Measurements from ENCODE around the gene AZGP1. TPM values are rescaled to one million over a fixed set of nuclear protein-coding genes. Genes with fewer than 3 reads are reported as not detected.

Gene AZGP1
- total and polyA plus RNA-seq, 2 of the 13 experiments (the other 11 are each of a cell fraction or from before 2014, with no cell fraction given): 93.8 to 229 TPM

DNA sequence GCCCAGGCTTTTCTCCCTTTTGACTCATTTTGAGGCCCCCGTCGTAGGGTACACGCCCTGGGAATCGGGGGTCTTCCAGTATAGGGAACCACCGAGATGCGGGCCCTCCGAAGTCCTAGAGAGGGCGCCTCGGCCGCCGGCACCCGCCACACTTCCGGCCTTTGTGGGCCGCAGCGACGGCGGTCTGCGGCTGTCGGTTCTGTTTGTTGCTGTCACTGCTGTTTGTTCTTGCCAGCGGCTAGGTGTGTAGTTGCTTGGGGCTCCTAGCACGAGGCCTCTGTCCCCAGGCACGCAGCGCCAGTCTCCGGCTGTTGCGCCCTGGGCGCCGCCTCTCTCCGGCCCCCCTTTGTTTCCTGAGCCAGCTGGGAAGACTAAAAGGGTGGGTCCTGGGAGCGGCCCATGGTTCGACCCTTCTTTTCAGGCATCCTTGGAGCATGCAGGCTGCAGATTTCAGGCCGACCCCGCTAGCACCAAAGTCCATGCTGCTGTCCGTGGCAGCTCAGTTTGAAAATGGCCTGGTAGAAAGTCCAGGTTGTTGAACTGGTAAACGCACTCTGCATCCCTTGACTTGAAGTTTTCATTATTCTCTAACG is 21.8 kb upstream of the AZGP1 start (continued):
- 0 out of 2 replicates have a peak, but pooled peaks have one; percentile 71 for TF ChIP-seq MTF2 (CRISPR knock-in tag; IDR thresholded peaks at IDR 0.05; ENCODE audit: borderline replicate concordance)
- TF ChIP-seq CCAR2 (optimal IDR thresholded peaks at IDR 0.05; ENCODE audit: low read depth, low read length): no peak
- TF ChIP-seq GZF1 (CRISPR knock-in tag; IDR thresholded peaks at IDR 0.05): 0 out of 2 replicates have a peak, but pooled peaks have one; percentile 57
- peak; percentile 85 for TF ChIP-seq RXRA (CRISPR knock-in tag; IDR thresholded peaks at IDR 0.05)
- no peak for TF ChIP-seq ZNF383 (CRISPR knock-in tag; IDR thresholded peaks at IDR 0.05; ENCODE audit: borderline replicate concordance)
- peak; percentile 73; the same call in 1 of the 2 replicates for TF ChIP-seq ZNF607 (CRISPR knock-in tag; IDR thresholded peaks at IDR 0.05; ENCODE audit: borderline replicate concordance)
- TF ChIP-seq, protein P1, sequence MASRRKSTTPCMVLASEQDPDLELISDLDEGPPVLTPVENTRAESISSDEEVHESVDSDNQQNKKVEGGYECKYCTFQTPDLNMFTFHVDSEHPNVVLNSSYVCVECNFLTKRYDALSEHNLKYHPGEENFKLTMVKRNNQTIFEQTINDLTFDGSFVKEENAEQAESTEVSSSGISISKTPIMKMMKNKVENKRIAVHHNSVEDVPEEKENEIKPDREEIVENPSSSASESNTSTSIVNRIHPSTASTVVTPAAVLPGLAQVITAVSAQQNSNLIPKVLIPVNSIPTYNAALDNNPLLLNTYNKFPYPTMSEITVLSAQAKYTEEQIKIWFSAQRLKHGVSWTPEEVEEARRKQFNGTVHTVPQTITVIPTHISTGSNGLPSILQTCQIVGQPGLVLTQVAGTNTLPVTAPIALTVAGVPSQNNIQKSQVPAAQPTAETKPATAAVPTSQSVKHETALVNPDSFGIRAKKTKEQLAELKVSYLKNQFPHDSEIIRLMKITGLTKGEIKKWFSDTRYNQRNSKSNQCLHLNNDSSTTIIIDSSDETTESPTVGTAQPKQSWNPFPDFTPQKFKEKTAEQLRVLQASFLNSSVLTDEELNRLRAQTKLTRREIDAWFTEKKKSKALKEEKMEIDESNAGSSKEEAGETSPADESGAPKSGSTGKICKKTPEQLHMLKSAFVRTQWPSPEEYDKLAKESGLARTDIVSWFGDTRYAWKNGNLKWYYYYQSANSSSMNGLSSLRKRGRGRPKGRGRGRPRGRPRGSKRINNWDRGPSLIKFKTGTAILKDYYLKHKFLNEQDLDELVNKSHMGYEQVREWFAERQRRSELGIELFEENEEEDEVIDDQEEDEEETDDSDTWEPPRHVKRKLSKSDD (CRISPR knock-in tag; IDR thresholded peaks at IDR 0.05; ENCODE audit: low read depth): peak; percentile 68; the same call in 1 of the 2 replicates
- TF ChIP-seq, protein P2, sequence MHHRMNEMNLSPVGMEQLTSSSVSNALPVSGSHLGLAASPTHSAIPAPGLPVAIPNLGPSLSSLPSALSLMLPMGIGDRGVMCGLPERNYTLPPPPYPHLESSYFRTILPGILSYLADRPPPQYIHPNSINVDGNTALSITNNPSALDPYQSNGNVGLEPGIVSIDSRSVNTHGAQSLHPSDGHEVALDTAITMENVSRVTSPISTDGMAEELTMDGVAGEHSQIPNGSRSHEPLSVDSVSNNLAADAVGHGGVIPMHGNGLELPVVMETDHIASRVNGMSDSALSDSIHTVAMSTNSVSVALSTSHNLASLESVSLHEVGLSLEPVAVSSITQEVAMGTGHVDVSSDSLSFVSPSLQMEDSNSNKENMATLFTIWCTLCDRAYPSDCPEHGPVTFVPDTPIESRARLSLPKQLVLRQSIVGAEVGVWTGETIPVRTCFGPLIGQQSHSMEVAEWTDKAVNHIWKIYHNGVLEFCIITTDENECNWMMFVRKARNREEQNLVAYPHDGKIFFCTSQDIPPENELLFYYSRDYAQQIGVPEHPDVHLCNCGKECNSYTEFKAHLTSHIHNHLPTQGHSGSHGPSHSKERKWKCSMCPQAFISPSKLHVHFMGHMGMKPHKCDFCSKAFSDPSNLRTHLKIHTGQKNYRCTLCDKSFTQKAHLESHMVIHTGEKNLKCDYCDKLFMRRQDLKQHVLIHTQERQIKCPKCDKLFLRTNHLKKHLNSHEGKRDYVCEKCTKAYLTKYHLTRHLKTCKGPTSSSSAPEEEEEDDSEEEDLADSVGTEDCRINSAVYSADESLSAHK (CRISPR knock-in tag; IDR thresholded peaks at IDR 0.05; ENCODE audit: borderline replicate concordance): no peak
- TF ChIP-seq PLSCR1 (CRISPR knock-in tag; IDR thresholded peaks at IDR 0.05; ENCODE audit: borderline replicate concordance): no peak
- TF ChIP-seq, protein P3, sequence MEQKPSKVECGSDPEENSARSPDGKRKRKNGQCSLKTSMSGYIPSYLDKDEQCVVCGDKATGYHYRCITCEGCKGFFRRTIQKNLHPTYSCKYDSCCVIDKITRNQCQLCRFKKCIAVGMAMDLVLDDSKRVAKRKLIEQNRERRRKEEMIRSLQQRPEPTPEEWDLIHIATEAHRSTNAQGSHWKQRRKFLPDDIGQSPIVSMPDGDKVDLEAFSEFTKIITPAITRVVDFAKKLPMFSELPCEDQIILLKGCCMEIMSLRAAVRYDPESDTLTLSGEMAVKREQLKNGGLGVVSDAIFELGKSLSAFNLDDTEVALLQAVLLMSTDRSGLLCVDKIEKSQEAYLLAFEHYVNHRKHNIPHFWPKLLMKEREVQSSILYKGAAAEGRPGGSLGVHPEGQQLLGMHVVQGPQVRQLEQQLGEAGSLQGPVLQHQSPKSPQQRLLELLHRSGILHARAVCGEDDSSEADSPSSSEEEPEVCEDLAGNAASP (CRISPR knock-in tag; IDR thresholded peaks at IDR 0.05; ENCODE audit: borderline replicate concordance): peak; percentile 64
- TF ChIP-seq ZNF781 (CRISPR knock-in tag; IDR thresholded peaks at IDR 0.05; ENCODE audit: borderline replicate concordance, not compliant biosample characterization): no peak
- TF ChIP-seq ZNF776 (CRISPR knock-in tag; IDR thresholded peaks at IDR 0.05): peak; percentile 80; the same call in 1 of the 2 replicates
- no peak for TF ChIP-seq MBNL3 (CRISPR knock-in tag; conservative IDR thresholded peaks at IDR 0.05)
- TF ChIP-seq NFIB (CRISPR knock-in tag; IDR thresholded peaks at IDR 0.05; ENCODE audit: borderline replicate concordance): no peak

All from HepG2 (cell line).